ENCODE results near the gene SPRY1.

The SPRY1 gene, protein sequence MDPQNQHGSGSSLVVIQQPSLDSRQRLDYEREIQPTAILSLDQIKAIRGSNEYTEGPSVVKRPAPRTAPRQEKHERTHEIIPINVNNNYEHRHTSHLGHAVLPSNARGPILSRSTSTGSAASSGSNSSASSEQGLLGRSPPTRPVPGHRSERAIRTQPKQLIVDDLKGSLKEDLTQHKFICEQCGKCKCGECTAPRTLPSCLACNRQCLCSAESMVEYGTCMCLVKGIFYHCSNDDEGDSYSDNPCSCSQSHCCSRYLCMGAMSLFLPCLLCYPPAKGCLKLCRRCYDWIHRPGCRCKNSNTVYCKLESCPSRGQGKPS

DNA sequence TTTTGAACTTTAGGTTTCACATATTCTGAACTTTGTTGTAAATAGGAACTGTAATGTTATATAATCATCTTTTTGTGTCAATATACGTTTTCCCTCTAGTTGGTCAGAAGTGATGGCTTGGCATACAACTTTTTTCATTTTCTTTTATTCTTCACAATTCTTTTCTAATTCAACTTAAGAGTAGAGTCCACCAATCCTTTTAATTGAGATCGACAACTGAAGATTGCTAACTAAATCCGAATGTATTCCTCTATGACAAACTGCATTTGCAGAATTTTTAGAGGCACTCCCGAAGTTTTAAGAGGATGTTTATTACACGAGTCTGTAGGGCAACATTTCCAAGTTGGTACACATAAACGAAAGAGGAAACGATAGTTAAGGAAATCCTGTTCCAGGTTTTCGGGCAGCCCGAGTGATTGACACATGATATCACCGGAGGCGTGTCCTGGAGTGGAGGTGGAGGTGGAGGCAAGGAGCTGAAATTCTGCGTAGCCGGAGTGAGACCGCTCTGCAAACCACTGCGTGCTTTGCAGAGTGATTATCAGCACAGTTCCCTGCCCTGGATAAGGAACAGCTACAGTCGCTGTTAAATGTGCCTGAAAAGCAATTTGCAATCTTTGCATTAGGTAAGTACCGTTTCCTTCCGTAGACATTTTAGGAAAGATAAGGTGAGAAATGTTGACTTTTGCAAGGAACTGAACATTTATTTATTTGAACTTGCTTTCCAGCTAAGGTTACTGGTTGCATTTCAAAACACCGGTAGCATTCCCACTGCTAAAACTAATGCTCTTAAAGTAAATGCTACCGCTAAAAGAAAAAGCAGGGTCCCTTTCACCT lies at the start of gene SPRY1:
TSS of gene SPRY1 (plus strand) at position 489 of the 837 bp plus-strand sequence. CDS start 4,797 bp downstream, outside the sequence.
- DNase-seq (ENCODE audit: low read depth): no peak

DNA sequence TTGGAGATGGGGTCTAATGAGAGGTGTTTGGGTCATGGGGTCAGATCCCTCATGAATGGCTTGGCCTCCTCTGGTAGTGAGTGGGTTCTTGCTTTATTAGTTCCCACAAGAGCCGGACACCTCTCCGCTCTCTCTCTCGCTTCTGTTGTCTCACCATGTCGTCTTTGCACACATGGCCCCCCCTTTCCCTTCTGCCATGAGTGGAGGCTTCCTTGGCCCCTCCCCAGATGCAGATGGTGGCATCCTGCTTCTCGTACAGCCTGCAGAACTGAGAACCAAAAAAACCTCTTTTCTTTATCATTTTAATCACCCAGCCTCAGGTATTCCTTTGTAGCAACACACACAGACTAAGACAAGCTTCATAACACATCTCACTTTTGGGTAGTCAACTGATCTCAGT lies 49.6 kb upstream of the SPRY1 start:
- no peak for DNase-seq (ENCODE audit: low read depth)

DNA sequence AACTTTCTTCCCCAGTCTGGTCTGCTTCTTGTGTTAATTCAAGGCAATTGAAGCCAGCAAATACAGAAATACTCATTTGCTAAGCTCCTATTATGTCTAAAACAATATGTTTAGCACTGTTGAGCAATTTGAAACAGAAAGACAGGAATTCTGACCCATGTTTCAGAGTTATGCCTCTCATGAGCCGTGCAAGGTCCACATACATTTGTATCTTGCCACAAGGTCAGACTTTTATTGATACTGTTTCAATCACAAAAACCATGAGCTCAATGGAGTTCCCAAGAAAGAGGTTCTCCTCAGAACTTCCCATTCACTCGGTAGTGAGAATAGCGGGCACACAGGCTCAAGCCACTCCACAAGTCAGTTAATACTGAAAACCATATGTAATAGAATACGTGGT lies 47.6 kb upstream of the SPRY1 start:
- no peak for DNase-seq (ENCODE audit: low read depth)

DNA sequence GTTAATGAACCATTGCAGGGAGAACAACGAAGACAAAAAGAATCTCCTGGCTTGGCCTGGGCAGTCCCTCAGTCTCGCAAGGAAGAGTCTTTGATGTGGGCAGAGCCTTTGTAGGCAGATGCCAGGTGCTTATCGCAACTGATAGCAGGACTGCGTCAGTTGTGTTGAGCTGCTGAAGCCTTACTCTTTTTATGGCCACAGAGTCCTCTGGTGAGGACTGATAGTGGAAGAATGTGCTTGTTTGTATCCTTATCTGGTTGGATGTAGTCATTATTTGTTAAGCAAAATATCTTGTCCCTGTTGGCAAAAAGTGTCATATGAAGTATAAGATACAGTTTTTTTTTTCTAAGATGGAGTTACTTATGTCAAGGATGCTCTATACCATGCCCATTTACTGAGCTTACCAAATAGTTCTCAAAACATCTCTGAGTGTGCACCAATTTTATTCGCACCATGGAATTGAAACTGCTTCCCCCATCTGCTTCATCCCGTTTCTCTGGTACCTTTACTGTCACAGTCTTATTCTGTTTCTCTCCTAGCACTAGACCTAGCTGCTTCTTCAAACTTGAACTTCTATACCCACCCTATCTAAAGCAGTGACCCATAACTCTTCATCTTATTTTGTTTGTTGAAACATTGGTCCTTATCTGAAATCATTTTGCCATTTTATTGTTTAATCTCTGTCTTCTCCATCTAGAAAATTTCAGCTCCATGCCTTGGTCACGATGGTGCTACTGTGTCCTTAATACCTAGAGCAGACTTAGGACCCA lies 47.0 kb upstream of the SPRY1 start:
- no peak for DNase-seq (ENCODE audit: low read depth)

DNA sequence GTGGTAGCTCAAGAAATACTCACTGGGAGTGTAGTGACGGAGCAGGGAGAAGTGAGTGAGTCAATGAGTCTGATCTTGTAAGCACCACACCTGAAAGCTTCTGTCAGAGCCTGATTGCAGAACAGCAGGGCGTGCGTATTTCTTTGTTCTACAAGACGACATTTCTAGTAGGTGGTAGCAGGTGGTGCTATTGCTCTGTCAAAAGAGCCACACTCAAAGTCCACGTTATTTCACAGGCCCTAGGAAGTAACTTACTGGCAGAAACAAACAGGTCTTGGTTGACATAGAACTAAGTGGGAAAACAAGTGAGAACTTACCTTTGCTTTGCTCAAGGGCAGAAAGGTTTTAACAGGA lies 46.4 kb upstream of the SPRY1 start:
- DNase-seq (ENCODE audit: low read depth): no peak

DNA sequence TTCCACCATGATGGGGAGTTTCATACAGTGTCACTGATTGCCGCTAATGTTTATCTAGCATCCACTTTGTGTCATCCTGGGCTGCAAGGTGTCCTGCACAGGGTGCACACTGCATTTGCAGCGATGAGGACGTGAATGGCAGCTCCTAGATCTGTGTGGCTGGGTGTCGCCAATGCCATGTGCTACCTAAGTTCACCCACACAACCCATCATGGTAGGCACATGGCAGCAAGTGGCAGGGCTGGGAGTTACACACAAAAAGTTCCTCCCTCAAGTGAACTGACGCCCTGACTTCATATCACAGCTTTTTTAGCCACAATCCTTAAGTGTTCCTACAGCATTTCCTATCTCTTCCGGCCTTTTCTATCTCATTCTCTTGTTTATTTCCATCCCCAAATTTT lies 45.9 kb upstream of the SPRY1 start:
- no peak for DNase-seq (ENCODE audit: low read depth)

DNA sequence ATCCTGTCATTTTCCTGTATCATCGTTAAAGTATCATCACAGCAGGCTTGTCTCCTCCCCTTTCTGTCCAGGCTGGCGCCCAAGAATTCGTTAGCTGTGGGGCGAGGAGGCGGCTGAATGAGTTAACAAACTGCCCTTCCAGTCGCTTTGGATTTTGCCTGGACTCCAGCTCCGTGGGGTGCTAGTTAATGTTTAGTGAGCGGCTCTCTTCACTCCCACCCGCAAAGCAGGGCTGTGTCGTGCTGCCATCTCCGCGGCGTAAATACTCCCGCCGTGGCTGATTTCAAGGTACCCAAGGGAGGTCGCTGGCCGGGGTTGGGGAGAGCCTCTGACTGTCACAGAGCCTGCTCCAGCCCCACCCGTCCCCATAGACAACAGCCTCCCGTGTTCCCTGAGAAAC lies 44.9 kb upstream of the SPRY1 start:
- DNase-seq (ENCODE audit: low read depth): no peak

DNA sequence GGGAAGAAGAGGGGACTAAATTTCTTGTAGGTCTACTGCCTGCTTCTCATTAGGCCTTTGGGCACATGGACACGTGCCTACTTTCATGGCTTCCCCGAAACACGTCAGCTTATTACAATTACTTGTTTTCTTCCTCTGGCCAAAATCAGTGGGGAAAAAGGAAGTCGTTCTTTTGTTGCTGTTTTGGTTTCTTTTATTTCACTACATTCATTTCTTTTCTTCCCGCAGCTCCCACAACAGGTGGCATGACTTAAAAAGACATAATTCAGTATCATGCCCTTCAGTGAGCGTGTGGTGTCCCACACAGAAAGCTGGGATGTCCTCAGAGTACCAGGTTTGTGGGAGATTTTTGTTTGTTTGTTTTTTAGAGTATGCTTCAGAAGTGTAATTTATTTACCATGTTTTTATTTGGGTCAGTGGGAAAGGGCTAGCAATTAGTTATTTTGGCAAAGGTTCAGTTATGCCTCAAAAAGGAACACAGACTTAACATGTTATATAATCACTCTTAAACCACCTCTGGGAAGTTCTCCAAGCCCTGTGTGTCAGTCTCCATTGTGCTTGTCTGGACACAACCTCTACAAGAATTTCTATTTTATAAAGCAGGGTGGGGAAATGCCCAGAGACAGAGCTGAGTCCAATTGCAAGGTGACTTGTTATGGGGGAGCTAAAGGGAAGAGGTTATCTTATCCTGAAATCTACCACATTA lies 44.2 kb upstream of the SPRY1 start:
- DNase-seq (ENCODE audit: low read depth): no peak

DNA sequence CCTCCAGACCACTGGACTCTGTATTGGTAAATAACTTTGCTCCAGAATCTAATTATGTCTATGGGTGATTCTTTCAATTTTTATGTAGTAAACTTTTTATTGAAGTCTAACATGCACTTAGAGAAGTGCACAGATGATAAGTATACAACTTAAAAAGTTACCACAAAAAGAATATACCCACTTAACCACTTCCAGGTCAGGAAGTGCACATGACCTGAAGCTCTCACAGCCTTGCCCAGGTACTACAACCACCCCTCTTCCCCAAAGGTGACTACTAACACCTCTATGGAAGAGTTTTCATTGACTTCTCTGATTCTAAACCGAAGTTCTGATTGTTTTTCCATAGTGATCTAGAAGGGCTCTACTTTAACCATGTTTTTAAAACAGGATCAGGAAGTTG lies 43.6 kb upstream of the SPRY1 start:
- no peak for DNase-seq (ENCODE audit: low read depth)

DNA sequence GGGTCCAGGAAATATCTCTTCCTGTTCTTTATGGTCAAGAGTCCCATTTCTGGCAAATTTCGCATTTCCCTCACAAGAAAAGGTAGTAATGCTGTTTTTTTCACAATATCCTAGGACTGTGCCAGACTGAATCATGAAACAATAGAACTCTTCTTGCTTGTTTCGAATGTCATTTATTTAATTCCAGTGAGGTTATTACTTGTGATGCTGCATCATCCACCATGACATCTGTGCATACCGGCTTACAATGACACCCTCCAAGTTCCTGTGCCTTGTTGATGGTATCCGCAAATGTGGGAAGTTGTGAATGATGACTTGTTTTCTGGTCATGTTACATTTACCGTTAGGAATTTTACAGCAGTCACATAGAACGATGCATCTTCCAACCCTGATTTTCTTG lies 42.9 kb upstream of the SPRY1 start:
- no peak for DNase-seq (ENCODE audit: low read depth)

DNA sequence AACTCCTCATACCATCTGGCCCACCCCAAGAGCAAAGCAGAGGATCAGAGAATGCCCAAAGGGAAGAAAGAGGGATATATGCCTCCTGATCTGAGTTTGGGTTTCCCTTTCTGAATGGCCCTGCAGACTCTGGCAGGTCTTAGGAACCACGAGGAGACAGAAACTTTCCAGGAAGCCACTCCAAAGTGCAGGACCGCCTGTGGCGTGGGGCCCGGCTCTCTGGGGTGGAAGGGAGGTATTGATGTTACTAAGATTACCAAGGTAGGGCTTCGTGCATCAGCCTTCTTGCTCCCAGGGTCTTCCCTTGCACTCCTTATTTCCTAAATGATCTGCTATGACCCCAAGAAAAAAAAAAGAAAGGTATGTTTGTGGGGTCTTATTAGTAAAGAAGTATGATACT lies 41.9 kb upstream of the SPRY1 start:
- no peak for DNase-seq (ENCODE audit: low read depth)

DNA sequence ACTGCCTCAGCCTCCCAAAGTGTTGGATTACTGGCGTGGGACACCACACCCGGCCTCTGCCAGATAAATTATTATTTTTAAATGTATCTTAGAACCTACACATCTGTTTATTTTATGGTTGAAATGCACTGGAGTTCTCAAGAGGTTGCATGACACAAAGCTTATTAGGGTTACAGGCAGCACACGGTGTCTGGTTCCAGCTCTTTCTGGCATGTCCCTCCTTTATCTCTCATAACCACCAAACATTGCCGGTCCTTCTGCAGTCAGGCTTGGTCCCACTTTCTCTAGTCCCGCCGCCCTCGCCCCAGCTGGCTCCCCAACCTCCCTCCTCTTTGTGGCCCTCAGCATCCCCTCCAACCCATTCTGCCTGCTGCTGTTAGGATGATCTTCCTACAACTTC lies 39.7 kb upstream of the SPRY1 start:
- no peak for DNase-seq (ENCODE audit: low read depth)

DNA sequence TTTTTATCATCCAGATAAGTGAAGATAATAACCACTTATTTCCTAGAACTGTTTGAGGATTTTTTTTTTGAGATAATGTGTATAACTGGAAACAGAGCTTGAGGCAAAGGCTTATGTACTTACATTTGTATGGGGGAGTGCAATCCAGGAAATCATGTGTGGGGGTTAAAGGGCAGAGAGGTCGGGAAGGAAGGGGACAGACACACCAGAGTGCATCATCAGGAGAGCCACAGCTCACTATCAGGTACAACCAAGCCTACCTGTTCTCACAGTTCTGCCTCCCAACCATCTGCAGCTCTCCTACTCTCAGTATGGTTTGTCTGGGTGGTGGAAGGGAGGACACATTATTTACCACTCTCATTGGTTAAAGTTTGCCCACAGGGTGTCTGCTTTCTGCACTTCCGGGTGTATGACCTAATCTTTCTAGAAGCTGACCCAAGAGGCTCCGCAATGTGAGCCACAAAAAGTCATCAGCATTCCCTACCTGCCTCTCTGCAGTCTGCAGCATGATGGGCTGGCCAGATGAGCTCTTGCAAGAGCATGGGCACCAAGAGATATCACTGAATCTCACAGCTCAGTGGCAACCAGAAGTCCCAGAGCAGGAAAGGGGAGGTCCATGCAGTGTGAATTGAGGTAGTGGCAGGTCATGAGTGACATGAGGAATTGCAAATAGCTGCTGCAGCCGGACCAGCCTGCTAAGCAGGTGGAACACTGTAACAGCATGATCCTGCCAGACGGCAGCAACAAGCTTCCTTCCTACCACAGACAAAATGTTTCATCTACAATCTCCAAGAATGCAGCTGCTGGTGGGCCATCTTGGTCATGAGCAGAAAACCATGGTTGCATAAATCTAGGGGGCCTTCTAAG lies 36.9 kb upstream of the SPRY1 start:
- no peak for DNase-seq (ENCODE audit: low read depth)

DNA sequence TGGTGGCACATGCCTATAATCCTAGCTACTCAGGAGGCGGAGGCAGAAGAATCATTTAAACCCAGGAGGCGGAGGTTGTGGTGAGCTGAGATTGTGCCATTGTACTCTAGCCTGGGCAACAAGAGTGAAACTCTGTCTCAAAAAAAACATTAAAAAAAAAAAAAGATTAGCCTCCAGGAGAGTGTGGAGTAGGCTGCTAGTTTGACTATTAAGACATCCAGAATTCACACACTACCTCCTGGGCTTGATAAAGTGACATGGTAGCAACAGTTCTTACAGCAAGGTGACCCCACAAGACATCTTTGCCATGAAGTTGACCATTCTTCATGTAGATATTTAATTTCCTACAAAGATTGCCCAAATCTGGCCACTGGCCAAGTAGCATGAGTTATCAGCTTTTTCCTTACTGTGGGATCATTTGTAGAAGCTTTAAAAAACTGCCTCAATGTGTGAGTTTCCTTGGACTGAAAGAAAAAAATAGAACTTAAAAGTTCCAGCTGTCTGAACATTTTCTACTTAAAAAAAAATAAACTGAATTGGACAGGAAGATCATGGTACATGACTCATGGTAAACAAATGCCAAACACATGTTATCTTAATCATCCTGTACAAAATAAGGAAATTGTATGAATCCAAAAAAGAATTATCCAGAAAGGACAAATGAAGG lies 35.3 kb upstream of the SPRY1 start:
- no peak for DNase-seq (ENCODE audit: low read depth)

DNA sequence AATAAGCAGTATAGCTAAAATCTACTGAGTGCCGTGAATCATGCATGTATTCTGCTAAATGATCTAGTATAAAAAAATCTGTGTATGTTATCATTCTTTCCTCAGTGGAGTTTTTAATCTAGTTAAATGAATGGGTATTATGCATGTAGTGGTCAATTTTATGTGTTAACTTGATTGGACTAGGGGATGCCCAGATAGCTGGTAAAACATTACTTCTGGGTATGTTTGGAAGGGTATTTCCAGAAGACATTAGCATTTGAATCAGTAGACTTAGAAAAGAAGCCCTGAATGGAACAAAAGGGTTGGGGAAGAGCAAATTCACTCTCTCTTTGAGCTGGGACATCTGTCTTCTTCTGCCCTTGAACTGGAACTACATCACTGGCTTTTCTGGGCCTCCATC lies 34.5 kb upstream of the SPRY1 start:
- no peak for DNase-seq (ENCODE audit: low read depth)

DNA sequence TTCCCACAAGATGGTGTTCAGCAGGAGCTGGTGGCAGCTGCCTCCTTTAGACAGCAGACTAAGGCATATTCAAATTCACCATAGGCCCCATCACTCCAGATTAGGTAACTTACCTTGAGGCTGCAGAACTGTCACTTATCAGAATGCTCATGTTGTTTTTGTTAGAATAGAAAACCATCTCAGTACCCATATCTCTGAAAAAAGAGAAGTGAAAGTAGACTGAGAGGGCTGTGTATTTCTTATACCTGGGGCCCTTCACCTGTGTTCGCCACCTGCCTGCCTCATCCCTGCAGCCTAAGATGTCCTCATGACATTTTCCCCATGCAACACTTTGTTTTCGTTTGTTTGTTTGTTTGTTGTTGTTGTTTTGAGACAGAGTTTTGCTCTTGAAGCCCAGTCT lies 32.9 kb upstream of the SPRY1 start:
- DNase-seq (ENCODE audit: low read depth): no peak

DNA sequence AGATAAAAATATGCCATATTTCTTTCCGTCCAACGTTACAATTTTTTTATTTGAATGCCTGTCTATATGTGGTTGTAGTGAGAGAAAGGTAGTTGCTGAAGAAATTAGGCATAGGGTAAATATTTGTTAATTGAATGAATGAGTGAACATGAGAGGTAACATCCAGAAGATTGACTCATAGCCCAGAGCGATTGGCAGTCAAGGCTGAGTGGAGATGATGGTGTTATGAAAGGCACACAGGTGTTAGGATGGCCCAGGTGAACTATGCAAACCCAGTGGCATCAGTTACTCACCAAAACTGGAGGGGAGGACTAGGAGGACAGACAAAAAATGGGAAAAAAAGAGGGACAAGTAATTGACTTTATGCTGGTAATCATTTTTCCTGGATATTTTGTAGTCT lies 31.7 kb upstream of the SPRY1 start:
- DNase-seq (ENCODE audit: low read depth): no peak

DNA sequence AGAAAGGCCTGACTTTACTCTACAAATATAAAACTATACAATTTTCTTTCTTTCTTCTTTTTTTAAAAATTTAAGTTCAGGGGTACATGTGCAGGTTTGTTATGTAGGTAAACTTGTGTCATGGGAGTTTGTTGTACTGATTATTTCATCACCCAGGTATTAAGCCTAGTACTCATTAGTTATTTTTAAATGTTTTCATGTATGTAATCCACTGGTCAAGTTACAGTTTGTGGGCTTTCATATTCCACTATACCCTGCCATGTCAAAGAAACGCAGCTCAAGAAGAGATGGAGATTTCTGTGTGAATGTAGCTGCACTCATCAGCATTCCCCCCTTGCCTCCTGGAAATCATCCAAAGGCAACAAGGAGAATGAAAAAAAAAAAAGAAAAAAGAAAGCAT lies 31.2 kb upstream of the SPRY1 start:
- no peak for DNase-seq (ENCODE audit: low read depth)

DNA sequence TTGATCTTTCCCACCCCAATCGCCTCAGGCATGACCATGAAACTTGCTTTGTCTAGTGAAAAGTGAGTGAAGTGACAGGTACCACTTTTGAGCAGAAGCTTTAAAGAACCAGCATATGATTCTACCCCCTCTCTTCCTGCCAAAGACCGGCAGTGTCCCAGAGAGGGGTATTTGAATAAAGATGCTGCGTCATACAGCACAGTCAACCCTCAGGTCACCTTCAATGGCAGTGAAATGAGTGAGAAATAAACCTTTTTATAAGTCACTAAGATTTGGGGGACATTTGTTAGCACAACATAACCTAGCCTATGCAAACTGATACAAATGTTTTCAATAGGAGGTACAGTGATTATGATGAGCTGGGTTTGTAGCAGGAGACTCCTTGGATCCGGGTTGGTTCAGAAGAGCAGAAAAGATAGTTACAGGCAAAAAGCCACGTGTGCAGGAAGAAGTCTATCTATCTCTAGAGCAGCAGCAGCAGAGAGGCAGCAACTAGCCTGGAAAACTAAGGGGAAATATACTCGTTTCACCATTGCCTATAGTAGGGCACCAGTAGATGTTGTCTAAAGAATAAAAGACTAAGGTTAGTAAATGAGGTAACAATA lies 30.3 kb upstream of the SPRY1 start:
- DNase-seq (ENCODE audit: low read depth): no peak

DNA sequence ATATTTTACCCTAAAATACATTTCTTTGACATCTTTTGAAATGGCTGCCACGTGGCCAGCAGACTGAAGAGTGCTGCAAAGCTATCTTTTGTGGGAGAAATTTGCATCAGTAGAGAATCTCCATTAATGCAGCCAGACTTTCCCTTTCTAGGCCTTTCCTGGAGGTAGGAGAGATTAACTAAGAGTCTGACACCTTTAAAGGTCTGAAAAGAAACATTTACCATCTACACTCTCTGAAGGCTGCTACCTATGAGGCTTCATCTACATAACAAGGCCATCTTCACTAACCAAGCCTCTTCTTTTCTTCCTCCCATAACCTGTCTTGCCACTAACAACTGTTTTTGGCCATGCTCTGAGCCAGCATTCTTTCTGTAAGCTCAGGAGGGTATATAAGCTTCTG lies 17.8 kb upstream of the SPRY1 start:
- no peak for DNase-seq (ENCODE audit: low read depth)

Data from stimulated activated CD8-positive, alpha-beta memory T cell treated with anti-CD3 and anti-CD28 coated beads, Interleukin-12 subunit alpha, Interleukin-12 subunit beta, amount 100 ng/mL, for 1 hour (primary cell).